ENCODE results near the gene SCN3A.

SCN3A gene

DNA sequence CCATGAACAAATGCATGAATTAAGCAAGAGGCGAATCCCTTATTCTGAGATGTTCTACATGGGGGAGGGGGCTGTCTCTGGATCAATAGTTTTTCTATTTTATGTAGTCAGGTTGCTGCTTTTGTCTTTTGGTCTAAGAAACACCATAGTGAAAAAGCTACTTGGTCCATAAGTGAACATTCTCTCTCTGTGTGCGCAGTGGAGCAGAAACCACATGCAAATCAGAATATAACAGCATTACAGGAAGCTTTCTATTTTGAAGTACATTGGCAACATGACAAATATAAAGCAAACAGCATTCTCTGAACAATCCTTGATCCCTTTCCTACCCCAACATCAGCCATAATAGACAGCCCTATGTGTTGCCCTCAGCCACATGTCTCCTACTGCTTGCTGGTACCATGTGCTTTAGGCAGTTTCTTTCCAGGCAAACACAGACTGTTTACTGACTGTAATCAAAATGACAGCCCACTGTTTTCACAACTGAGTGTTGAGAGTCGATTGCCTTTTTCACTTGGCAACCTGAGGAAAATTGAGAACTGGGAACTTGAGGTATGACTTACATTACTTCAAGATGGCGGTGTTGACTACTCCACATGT is 10.6 kb downstream of the SCN3A start:
- TF ChIP-seq, protein P1, sequence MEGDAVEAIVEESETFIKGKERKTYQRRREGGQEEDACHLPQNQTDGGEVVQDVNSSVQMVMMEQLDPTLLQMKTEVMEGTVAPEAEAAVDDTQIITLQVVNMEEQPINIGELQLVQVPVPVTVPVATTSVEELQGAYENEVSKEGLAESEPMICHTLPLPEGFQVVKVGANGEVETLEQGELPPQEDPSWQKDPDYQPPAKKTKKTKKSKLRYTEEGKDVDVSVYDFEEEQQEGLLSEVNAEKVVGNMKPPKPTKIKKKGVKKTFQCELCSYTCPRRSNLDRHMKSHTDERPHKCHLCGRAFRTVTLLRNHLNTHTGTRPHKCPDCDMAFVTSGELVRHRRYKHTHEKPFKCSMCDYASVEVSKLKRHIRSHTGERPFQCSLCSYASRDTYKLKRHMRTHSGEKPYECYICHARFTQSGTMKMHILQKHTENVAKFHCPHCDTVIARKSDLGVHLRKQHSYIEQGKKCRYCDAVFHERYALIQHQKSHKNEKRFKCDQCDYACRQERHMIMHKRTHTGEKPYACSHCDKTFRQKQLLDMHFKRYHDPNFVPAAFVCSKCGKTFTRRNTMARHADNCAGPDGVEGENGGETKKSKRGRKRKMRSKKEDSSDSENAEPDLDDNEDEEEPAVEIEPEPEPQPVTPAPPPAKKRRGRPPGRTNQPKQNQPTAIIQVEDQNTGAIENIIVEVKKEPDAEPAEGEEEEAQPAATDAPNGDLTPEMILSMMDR (IDR thresholded peaks at IDR 0.05; ENCODE audit: insufficient read depth, low read depth, low read length, missing control alignments): no peak

DNA sequence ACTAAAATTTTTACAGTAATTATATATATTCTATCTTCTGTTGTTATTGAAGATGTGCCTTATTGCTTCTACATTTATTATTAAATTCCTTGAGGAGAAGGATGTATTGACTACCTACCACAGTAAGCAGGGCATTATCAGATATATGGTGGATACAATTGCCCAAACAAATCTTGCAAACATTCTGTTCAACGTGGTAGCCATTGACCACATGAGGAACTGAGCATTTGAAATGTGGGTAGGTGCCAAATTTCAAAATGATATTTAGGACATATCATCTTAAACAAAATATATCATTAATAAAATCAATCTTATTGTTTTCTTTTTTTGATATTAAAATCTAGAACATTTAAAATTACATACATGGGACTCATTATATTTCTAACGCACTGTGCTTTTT is 11.1 kb downstream of the SCN3A start:
- DNase-seq (ENCODE audit: low read depth): no peak
- H3K4me3 ChIP-seq (ENCODE audit: low read length): no peak overlapping the region
- TF ChIP-seq, protein P1 (IDR thresholded peaks at IDR 0.05; ENCODE audit: insufficient read depth, low read depth, low read length, missing control alignments): no peak

More for the DNA sequence above, 10.6 kb downstream of the SCN3A start:
- no peak overlapping the region for H3K4me3 ChIP-seq (ENCODE audit: low read length)
- DNase-seq (ENCODE audit: low read depth): no peak

DNA sequence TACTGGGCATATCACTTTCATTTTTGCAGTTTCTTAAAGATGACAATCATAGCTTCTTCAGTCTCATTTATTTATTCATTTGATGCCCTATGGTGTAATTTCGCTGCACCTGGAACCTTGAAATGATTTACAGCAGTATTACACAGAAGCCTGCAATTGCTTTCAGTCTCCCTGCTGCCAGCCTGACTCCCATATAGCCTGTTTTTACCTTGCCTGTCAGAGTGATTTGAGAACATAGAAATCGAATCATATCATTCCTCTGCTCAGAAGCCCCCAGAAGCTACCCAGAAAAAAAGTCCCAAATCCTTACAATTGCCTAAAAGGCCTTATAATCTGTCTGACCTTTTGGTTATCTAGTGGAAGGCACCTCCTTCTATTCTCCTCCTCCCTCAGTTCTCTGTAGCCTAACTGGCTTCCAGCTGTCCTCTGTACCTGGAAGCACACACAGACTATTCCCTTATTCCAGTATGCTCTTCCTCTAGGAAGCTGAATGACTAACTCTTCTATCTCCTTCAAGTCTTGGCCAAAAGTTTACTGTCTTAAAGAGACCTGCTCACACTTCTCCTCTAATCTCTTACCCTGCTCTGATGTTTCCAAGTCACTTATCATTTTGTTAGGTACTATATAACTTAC is 12.6 kb downstream of the SCN3A start:
- TF ChIP-seq, protein P1 (IDR thresholded peaks at IDR 0.05; ENCODE audit: insufficient read depth, low read depth, low read length, missing control alignments): no peak
- DNase-seq (ENCODE audit: low read depth): no peak
- H3K4me3 ChIP-seq (ENCODE audit: low read length): no peak overlapping the region

DNA sequence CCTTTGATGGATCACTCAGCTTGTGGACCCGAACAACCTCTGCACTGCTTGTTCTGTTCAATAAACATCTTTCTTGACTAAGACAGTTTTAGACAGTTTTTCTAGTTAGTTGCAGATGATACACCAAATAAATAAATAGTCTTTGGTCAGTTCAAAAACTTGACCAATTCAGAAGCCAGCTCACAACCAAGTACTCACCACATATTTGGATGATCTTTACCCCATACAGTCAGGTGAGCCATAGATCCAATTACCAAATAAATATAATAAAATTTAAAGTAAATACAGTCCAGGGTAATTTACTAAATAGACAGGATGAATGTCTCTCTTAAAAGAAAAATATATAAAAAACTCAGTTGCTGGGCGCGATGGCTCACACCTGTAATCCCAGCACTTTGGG is 18.2 kb downstream of the SCN3A start:
- no peak overlapping the region for H3K4me3 ChIP-seq (ENCODE audit: low read length)
- TF ChIP-seq, protein P1 (IDR thresholded peaks at IDR 0.05; ENCODE audit: insufficient read depth, low read depth, low read length, missing control alignments): no peak
- DNase-seq (ENCODE audit: low read depth): no peak

DNA sequence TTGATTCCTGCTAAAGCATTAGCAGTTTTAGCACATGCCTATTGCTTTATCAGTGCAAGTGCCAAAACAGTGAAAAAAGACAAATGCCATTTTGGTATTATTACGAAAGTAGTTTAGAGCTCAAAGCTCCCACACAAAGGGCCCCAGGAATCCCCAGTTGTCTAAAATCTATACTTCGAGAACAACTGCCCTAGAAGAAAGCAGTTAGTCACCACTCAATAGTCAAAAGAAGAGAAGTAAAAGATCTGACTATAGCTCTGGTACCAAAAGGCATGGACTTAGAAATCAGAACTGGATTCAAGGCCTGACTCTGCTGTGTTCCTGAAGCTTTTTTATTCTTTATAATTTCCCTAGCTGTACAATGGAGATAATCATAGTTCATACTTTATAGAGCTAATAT is 21.8 kb downstream of the SCN3A start:
- TF ChIP-seq, protein P1 (IDR thresholded peaks at IDR 0.05; ENCODE audit: insufficient read depth, low read depth, low read length, missing control alignments): no peak
- DNase-seq (ENCODE audit: low read depth): no peak
- no peak overlapping the region for H3K4me3 ChIP-seq (ENCODE audit: low read length)

DNA sequence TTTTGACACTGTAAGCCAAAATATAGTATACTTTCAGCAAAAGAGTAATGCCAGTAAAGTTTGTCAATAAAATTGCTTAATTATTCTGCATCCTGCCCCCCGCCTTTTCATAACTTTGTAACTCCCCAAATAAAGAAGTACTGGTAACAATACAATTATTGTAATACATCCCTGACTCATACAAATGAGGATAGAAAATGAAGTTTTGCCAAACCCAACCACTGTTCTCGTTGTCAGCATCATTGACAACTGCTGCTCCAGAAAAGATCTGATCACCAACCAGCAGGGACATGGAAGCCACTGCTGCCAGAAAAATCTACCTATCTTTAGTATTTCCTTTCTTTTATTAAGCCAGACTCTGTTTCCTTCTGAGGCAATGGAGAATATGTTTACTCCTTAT is 27.1 kb downstream of the SCN3A start:
- TF ChIP-seq, protein P1 (IDR thresholded peaks at IDR 0.05; ENCODE audit: insufficient read depth, low read depth, low read length, missing control alignments): no peak
- H3K4me3 ChIP-seq (ENCODE audit: low read length): no peak overlapping the region

DNA sequence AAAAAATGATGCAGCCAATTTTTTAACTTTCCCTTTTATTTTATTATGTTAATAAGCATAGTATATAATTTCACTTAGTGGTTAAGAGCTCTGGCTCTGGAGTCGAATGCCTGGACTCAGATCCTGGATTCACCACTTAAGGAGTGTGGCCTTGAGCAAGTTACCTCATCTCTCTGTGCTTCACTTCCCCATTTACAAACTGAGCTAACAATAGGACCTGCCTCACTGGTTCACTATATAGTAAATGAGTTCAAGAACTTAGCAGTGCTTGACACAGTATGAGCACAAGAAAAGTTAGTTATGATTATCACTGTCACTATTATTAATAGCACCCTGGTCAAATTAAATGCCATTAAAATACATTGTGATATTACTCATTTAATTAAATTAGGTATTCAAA is 30.6 kb downstream of the SCN3A start:
- DNase-seq (ENCODE audit: low read depth): peak; percentile 16
- H3K4me3 ChIP-seq (ENCODE audit: low read length): no peak overlapping the region
- TF ChIP-seq, protein P1 (IDR thresholded peaks at IDR 0.05; ENCODE audit: insufficient read depth, low read depth, low read length, missing control alignments): no peak

More for the DNA sequence above, 27.1 kb downstream of the SCN3A start:
- no peak for DNase-seq (ENCODE audit: low read depth)
